Measurements from ENCODE around the gene LDB2. TPM values are rescaled to one million over a fixed set of nuclear protein-coding genes. Genes with fewer than 3 reads are reported as not detected.

The LDB2 gene
- total RNA-seq, 1 experiment from 2014 or later, result not detected

DNA sequence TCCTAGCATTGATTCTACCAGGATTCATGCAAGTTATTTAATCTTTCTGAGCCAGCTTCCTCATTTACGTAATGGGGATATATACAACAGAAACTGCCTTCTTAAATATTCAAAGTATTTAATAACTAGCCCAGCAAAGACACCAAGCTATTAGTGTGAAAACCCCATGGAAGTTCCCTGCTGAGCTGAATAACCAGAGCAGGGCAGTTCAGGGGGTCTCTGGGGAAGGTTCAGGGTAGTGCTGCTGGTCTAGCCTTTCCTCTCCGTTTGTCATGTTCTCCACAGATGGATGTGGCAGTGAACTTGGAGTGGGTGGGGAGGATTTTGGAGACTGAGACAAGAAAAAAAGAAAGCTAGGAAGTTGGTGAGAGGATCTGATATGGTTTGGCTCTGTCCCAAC is 431.4 kb downstream of the LDB2 start:
- Histone ChIP-seq H3K79me2 (ENCODE audit: low read length) (no peaks in the 10 kb centered on the region), H2AFZ (ENCODE audit: low read length) (no peak overlapping the region), H3K36me3 (ENCODE audit: low read depth, low read length) (no peaks in the 10 kb centered on the region), H3K4me2 (ENCODE audit: low read length) (no peak overlapping the region), H3K9me3 (ENCODE audit: low read length) (no peaks in the 10 kb centered on the region), H3K4me1 (ENCODE audit: insufficient read depth, low read length) (no peaks in the 10 kb centered on the region), H3K9me2 (replicated peaks; ENCODE audit: low read length) (no peaks in the 10 kb centered on the region), H3K27me3 (ENCODE audit: low read length) (no peaks in the 10 kb centered on the region), H3K27ac (ENCODE audit: low read length) (no peak overlapping the region), H3K9ac (ENCODE audit: low read length) (no peak overlapping the region), H3F3A (ENCODE audit: low read length, unreplicated experiment) (no peaks in the 10 kb centered on the region), H3K4me3 (ENCODE audit: low read length) (no peak overlapping the region), H4K20me1 (ENCODE audit: low read length) (no peaks in the 10 kb centered on the region)
- CTCF ChIA-PET, result no interaction called here
- TF ChIP-seq EZH2phosphoT487 (IDR thresholded peaks at IDR 0.05; ENCODE audit: borderline replicate concordance, low read length), result no peak
- no peak for TF ChIP-seq EZH2 (IDR thresholded peaks at IDR 0.05; ENCODE audit: low read length, unreplicated experiment)
- TF ChIP-seq, protein P1, sequence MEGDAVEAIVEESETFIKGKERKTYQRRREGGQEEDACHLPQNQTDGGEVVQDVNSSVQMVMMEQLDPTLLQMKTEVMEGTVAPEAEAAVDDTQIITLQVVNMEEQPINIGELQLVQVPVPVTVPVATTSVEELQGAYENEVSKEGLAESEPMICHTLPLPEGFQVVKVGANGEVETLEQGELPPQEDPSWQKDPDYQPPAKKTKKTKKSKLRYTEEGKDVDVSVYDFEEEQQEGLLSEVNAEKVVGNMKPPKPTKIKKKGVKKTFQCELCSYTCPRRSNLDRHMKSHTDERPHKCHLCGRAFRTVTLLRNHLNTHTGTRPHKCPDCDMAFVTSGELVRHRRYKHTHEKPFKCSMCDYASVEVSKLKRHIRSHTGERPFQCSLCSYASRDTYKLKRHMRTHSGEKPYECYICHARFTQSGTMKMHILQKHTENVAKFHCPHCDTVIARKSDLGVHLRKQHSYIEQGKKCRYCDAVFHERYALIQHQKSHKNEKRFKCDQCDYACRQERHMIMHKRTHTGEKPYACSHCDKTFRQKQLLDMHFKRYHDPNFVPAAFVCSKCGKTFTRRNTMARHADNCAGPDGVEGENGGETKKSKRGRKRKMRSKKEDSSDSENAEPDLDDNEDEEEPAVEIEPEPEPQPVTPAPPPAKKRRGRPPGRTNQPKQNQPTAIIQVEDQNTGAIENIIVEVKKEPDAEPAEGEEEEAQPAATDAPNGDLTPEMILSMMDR (conservative IDR thresholded peaks at IDR 0.05; ENCODE audit: low read depth, low read length), result no peak
- ATAC-seq, result no peak
- BruUV-seq (replicated peaks), result no TSS peak
- intact Hi-C loops (cut with micrococcal nuclease), result no loop called here
- POLR2A ChIA-PET (ENCODE audit: unreplicated experiment), result no interaction called here
- DNase-seq, result no peak

DNA sequence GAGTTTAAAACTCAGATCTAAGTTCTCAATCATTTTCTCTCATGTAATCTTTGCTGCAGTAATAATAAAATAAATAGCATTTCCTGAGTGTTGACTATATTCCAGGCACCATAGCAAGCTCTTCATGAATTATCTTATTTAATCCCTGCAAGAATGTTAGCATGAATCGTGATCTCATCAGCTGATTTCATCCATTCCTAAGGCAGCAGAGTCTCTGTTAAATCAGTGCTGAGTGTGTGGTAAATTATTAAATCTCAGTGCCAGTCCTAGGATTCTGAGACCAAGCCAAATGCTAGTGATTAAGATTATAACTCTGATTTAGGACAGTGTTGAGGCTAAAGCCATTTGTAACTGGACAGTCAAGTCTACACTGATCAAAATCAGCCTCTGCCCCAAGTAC is 431.9 kb downstream of the LDB2 start:
- Histone ChIP-seq H4K20me1 (ENCODE audit: low read length) (no peaks in the 10 kb centered on the region), H2AFZ (ENCODE audit: low read length) (no peak overlapping the region), H3K9ac (ENCODE audit: low read length) (no peak overlapping the region), H3F3A (ENCODE audit: low read length, unreplicated experiment) (no peaks in the 10 kb centered on the region), H3K27ac (ENCODE audit: low read length) (no peak overlapping the region), H3K36me3 (ENCODE audit: low read depth, low read length) (no peaks in the 10 kb centered on the region), H3K27me3 (ENCODE audit: low read length) (no peaks in the 10 kb centered on the region), H3K79me2 (ENCODE audit: low read length) (no peaks in the 10 kb centered on the region), H3K4me3 (ENCODE audit: low read length) (no peak overlapping the region), H3K4me1 (ENCODE audit: insufficient read depth, low read length) (no peaks in the 10 kb centered on the region), H3K9me2 (replicated peaks; ENCODE audit: low read length) (no peaks in the 10 kb centered on the region), H3K9me3 (ENCODE audit: low read length) (no peaks in the 10 kb centered on the region), H3K4me2 (ENCODE audit: low read length) (no peak overlapping the region)
- POLR2A ChIA-PET (ENCODE audit: unreplicated experiment), result no interaction called here
- BruUV-seq (replicated peaks), result no TSS peak
- ATAC-seq, result no peak
- intact Hi-C loops (cut with micrococcal nuclease), result no loop called here
- no peak for DNase-seq
- CTCF ChIA-PET, result no interaction called here
- TF ChIP-seq EZH2 (IDR thresholded peaks at IDR 0.05; ENCODE audit: low read length, unreplicated experiment), result no peak
- TF ChIP-seq, protein P1 (conservative IDR thresholded peaks at IDR 0.05; ENCODE audit: low read depth, low read length), result no peak
- no peak for TF ChIP-seq EZH2phosphoT487 (IDR thresholded peaks at IDR 0.05; ENCODE audit: borderline replicate concordance, low read length)

DNA sequence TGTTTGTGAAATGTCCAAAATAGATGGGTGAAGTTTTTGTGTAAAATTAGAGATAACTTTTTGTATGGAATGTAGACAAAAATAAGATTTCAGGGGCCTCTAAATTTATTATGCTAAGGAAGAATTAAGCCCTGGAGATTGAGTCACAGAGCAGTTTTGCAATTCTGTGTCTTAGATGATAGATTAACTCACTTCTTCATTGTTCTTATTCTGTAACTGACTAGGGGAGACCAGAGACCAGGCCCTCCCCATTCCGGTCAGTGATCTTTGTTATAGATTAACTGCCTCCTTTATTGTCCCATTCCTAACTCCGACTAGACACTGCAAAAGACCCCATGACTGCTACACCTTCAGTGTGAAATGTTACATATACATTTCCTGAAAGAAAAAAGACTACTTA is 433.8 kb downstream of the LDB2 start:
- Histone ChIP-seq H3K4me2 (ENCODE audit: low read length) (no peak overlapping the region), H3K27me3 (ENCODE audit: low read length) (no peaks in the 10 kb centered on the region), H3K79me2 (ENCODE audit: low read length) (no peaks in the 10 kb centered on the region), H3F3A (ENCODE audit: low read length, unreplicated experiment) (no peaks in the 10 kb centered on the region), H3K9me2 (replicated peaks; ENCODE audit: low read length) (no peaks in the 10 kb centered on the region), H3K36me3 (ENCODE audit: low read depth, low read length) (no peaks in the 10 kb centered on the region), H3K27ac (ENCODE audit: low read length) (no peak overlapping the region), H2AFZ (ENCODE audit: low read length) (no peak overlapping the region), H3K4me1 (ENCODE audit: insufficient read depth, low read length) (no peaks in the 10 kb centered on the region), H3K4me3 (ENCODE audit: low read length) (no peak overlapping the region), H3K9me3 (ENCODE audit: low read length) (no peaks in the 10 kb centered on the region), H4K20me1 (ENCODE audit: low read length) (no peaks in the 10 kb centered on the region), H3K9ac (ENCODE audit: low read length) (no peak overlapping the region)
- DNase-seq (no peak), ATAC-seq (no peak)
- ChIA-PET CTCF (no interaction called here), POLR2A (ENCODE audit: unreplicated experiment) (no interaction called here)
- intact Hi-C loops (cut with micrococcal nuclease), result no loop called here
- no peak for TF ChIP-seq EZH2 (IDR thresholded peaks at IDR 0.05; ENCODE audit: low read length, unreplicated experiment)
- TF ChIP-seq EZH2phosphoT487 (IDR thresholded peaks at IDR 0.05; ENCODE audit: borderline replicate concordance, low read length), result no peak
- TF ChIP-seq, protein P1 (conservative IDR thresholded peaks at IDR 0.05; ENCODE audit: low read depth, low read length), result no peak
- BruUV-seq (replicated peaks), result no TSS peak

All from PC-3 (cell line).